SK-N-MC (cell line): ENCODE measurements around the gene CALN1.

Source experiments
- DNase-seq: peaks from one replicate; pipeline ENCODE4 v3.0.0-alpha.2; 2011; ENCODE audit warnings: low read depth, low spot score
- H3K27ac ChIP-seq: fragments of 200-600 bp; sonication (generic); 2 replicates; pipeline ENCODE4 v1.5.1; 2016; ENCODE audit warnings: mixed run types
- H3K36me3 ChIP-seq: fragments of 200-600 bp; sonication (generic); 2 replicates; pipeline ENCODE4 v1.6.1; 2017; ENCODE audit warnings: antibody characterized with exemption, low read length, mixed read lengths; ENCODE audit not compliant: insufficient read depth
- H3K4me3 ChIP-seq: fragments of 200-600 bp; sonication (generic); 2 replicates; pipeline ENCODE4 v1.5.1; 2016
- H3K9ac ChIP-seq: fragments of 200-600 bp; sonication (generic); 2 replicates; pipeline ENCODE4 v1.8.0; 2017; ENCODE audit warnings: mixed run types, mixed read lengths; ENCODE audit not compliant: insufficient read length
- H3K9me3 ChIP-seq: fragments of 200-600 bp; sonication (generic); 2 replicates; pipeline ENCODE4 v1.6.1; 2017; ENCODE audit warnings: low read depth, mild to moderate bottlenecking, antibody characterized with exemption, low read length, moderate library complexity, mixed read lengths
- EZH2 ChIP-seq: fragments of 200-600 bp; sonication (generic); IDR thresholded peaks from one replicate; pipeline ENCODE4 v1.6.1; 2017; ENCODE audit warnings: antibody characterized with exemption
- FOXP2 ChIP-seq: optimal IDR thresholded peaks from 2 replicates; pipeline ENCODE3; 2011; ENCODE audit warnings: mild to moderate bottlenecking, moderate library complexity; ENCODE audit not compliant: insufficient read depth; ENCODE audit errors: extremely low read length, control extremely low read depth
- POLR2AphosphoS5 ChIP-seq: IDR thresholded peaks from 2 replicates; pipeline ENCODE4 v1.6.1; 2012; ENCODE audit warnings: mild to moderate bottlenecking, low read depth, low read length, borderline replicate concordance

CALN1 gene

DNA sequence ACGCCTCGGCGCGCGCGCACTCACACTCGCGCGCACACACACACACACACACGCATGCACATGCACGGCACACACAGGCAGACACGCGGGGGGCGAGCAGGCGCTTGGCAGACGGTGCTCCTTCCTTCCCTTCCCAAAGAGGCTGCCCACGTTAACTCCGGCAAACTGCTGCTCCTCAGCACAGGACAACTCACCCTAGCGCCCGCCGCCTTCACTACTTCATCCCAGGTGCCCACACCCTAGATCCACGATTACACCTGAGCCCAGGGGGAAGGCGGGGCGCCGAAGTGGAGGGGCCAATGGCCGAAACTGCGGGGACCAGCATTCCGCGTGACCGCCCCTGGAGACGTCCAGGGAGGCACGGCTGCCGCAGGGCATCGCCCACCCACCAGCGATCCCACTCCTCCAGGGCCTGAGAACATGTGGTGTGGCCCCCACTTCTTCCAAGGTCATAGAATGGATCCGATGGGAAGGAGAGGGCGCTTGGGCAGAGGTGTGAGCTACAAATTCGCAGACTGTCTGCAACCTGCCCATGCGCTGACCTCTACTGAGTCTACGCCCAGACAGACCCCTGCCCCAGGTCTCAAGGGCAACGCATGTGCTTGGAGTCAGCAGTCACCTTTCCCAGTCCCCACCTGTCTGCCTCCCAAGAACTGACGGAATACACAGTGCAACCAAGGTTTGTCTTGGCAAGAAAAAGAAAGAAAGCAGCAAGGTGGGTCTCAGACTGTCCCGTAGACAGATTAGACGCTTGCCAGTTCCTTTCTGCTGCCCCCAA is 74.6 kb downstream of the CALN1 start:
- no peaks in the 10 kb centered on the region for H3K9me3 ChIP-seq
- no peak overlapping the region for H3K9ac ChIP-seq

GRCh38 chr7:72336632-72337389 is 75.3 kb downstream of the CALN1 start:
- H3K36me3 ChIP-seq: no peaks in the 10 kb centered on the region
- no peak overlapping the region for H3K9ac ChIP-seq
- no peak for DNase-seq
- TF ChIP-seq FOXP2: no peak
- TF ChIP-seq EZH2: no peak
- TF ChIP-seq POLR2AphosphoS5: no peak
- no peak overlapping the region for H3K27ac ChIP-seq
- no peaks in the 10 kb centered on the region for H3K9me3 ChIP-seq
- H3K4me3 ChIP-seq: peak overlapping the region; percentile 68

More for the DNA sequence above, 74.6 kb downstream of the CALN1 start:
- Histone ChIP-seq H3K36me3 (no peaks in the 10 kb centered on the region), H3K4me3 (peak overlapping the region; percentile 68), H3K27ac (no peak overlapping the region)
- TF ChIP-seq FOXP2 (no peak), POLR2AphosphoS5 (no peak), EZH2 (no peak)
- DNase-seq: no peak

DNA sequence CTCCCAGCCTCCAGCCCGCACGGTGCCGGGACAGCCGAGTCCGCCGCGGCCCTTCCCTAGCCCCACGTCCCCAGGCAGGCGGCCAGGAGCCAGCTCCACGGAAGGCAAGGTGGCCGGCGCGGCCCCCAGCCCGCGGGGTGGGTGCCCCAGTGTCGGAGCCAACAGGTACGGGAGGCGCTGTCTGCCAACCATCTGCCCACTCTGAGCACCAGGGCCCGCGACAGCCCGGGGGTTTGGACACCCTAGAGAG is 75.8 kb downstream of the CALN1 start:
- Histone ChIP-seq H3K9ac (no peak overlapping the region), H3K4me3 (peak overlapping the region; percentile 68), H3K9me3 (no peaks in the 10 kb centered on the region)

GRCh38 chr7:72335561-72336381 is 76.4 kb downstream of the CALN1 start:
- Histone ChIP-seq H3K36me3 (no peaks in the 10 kb centered on the region), H3K27ac (no peak overlapping the region), H3K4me3 (peak overlapping the region; percentile 68), H3K9ac (no peak overlapping the region), H3K9me3 (no peaks in the 10 kb centered on the region)
- TF ChIP-seq EZH2 (no peak), POLR2AphosphoS5 (no peak), FOXP2 (no peak)
- DNase-seq: no peak

More for the DNA sequence above, 75.8 kb downstream of the CALN1 start:
- H3K27ac ChIP-seq: no peak overlapping the region
- no peak for TF ChIP-seq FOXP2
- TF ChIP-seq POLR2AphosphoS5: no peak
- no peak for TF ChIP-seq EZH2
- DNase-seq: no peak
- H3K36me3 ChIP-seq: no peaks in the 10 kb centered on the region

GRCh38 chr7:72334698-72335097 is 77.4 kb downstream of the CALN1 start:
- no peak for TF ChIP-seq POLR2AphosphoS5
- TF ChIP-seq EZH2: no peak
- TF ChIP-seq FOXP2: no peak
- no peak overlapping the region for H3K9ac ChIP-seq
- no peaks in the 10 kb centered on the region for H3K36me3 ChIP-seq
- H3K9me3 ChIP-seq: no peaks in the 10 kb centered on the region
- no peak overlapping the region for H3K27ac ChIP-seq
- no peak overlapping the region for H3K4me3 ChIP-seq
- DNase-seq: no peak

DNA sequence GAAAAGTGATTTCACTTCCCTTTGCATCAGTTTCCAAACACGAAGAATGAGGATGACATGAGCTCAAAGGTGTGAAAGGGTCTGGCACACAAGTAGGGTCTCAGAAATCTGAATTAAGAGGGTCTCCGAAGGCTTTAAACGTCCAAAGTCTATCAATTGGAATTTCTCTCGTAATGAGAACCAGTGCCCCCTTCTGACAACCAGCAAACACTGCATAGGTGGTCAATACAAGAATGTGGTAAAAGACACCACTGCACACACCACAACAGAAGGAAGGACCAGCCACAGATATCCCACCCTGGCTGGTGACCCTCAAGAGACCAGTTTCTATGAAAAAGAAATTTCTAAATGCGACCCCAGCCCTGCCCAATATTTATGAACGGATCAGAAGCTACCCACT is 78.1 kb downstream of the CALN1 start:
- Histone ChIP-seq H3K4me3 (no peak overlapping the region), H3K9ac (no peak overlapping the region), H3K27ac (no peak overlapping the region), H3K9me3 (no peaks in the 10 kb centered on the region), H3K36me3 (no peaks in the 10 kb centered on the region)
- no peak for DNase-seq
- no peak for TF ChIP-seq FOXP2

GRCh38 chr7:72326811-72327210 is 85.3 kb downstream of the CALN1 start:
- H3K4me3 ChIP-seq: no peak overlapping the region
- H3K36me3 ChIP-seq: no peaks in the 10 kb centered on the region
- TF ChIP-seq FOXP2 (no peak), EZH2 (no peak), POLR2AphosphoS5 (no peak)
- no peaks in the 10 kb centered on the region for H3K9me3 ChIP-seq
- H3K9ac ChIP-seq: no peak overlapping the region
- H3K27ac ChIP-seq: no peak overlapping the region
- DNase-seq: no peak

DNA sequence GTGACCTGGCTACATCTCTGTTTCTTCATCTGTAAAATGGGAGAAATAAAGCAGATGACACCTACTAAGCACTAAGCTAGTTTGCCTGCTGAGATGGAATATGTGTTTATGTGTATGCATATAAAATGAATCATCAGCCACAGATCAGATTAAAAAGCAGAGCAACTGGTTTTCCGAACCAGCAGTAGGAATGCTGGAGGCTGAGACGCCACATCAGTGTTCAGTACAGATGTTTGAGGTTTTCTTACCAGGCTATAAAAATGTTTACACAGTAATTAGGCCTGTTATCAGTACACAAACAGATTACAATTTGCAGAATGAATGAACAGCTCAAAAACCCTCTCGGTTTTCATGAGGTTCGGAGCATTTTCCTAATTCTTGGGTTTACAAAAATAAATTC is 85.8 kb downstream of the CALN1 start:
- H3K9ac ChIP-seq: no peak overlapping the region
- TF ChIP-seq EZH2: no peak
- TF ChIP-seq POLR2AphosphoS5: no peak
- no peak for TF ChIP-seq FOXP2
- no peak overlapping the region for H3K27ac ChIP-seq
- no peaks in the 10 kb centered on the region for H3K36me3 ChIP-seq
- H3K4me3 ChIP-seq: no peak overlapping the region
- H3K9me3 ChIP-seq: no peaks in the 10 kb centered on the region
- DNase-seq: no peak
